HG03342 (cell line): Measurements from ENCODE around the gene PKD2.
A peak's percentile ranks its signal among the peaks of the same experiment; 100 is the strongest.
"Not testable (repeated sequence)": the region's sequence is repeated elsewhere in the genome, so short reads cannot be mapped to it uniquely, and the experiment has no call there.

ENCODE experiments used
- ATAC-seq: cut with Tn5 transposase; IDR thresholded peaks from one replicate; pipeline ENCODE4 v1.9.1; 2021; ENCODE audit warnings: mild to moderate bottlenecking, moderate library complexity; ENCODE audit not compliant: unreplicated experiment

The PKD2 gene

GRCh38 chr4:88062843-88063242 lies 55.4 kb downstream of the PKD2 start:
- ATAC-seq = no peak

- no peak for ATAC-seq
Measured at GRCh38 chr4:88063634-88064296, 56.3 kb downstream of the PKD2 start.

GRCh38 chr4:88064410-88064809 lies 57.0 kb downstream of the PKD2 start:
- no peak for ATAC-seq

GRCh38 chr4:88070031-88070430 lies 62.6 kb downstream of the PKD2 start:
- no peak for ATAC-seq

- ATAC-seq = no peak
Measured at GRCh38 chr4:88075336-88075735, 67.9 kb downstream of the PKD2 start.

GRCh38 chr4:88077911-88078524 lies 70.6 kb downstream of the PKD2 start:
- ATAC-seq = no peak

- no peak for ATAC-seq
Measured at GRCh38 chr4:88078579-88078978, 71.1 kb downstream of the PKD2 start.

- ATAC-seq = no peak
Measured at GRCh38 chr4:88080626-88081025, 73.2 kb downstream of the PKD2 start.

GRCh38 chr4:88087004-88087403 lies 79.6 kb downstream of the PKD2 start:
- no peak for ATAC-seq

GRCh38 chr4:88090898-88091297 lies 83.5 kb downstream of the PKD2 start:
- ATAC-seq = no peak

GRCh38 chr4:88091378-88091777 lies 83.9 kb downstream of the PKD2 start:
- ATAC-seq = no peak

- no peak for ATAC-seq
Measured at GRCh38 chr4:88093874-88094273, 86.4 kb downstream of the PKD2 start.

- no peak for ATAC-seq
Measured at GRCh38 chr4:88097301-88097700, 89.9 kb downstream of the PKD2 start.

GRCh38 chr4:88097781-88098180 lies 90.3 kb downstream of the PKD2 start:
- no peak for ATAC-seq

GRCh38 chr4:88098993-88099752 lies 91.7 kb downstream of the PKD2 start:
- ATAC-seq = no peak

GRCh38 chr4:88101165-88101564 lies 93.7 kb downstream of the PKD2 start:
- peak; percentile 48 for ATAC-seq

- ATAC-seq = no peak
Measured at GRCh38 chr4:88102026-88102425, 94.6 kb downstream of the PKD2 start.

- ATAC-seq = no peak
Measured at GRCh38 chr4:88104902-88105610, 97.6 kb downstream of the PKD2 start.

- ATAC-seq = no peak
Measured at GRCh38 chr4:88106205-88106604, 98.8 kb downstream of the PKD2 start.

GRCh38 chr4:88107406-88108107 lies 100.1 kb downstream of the PKD2 start:
- ATAC-seq = no peak

- not testable (repeated sequence) for ATAC-seq
Measured at GRCh38 chr4:88108108-88108465, 100.7 kb downstream of the PKD2 start.
